ENCODE results near the gene REST. TPM values are rescaled to one million over a fixed set of nuclear protein-coding genes. Genes with fewer than 3 reads are reported as not detected.

Gene REST
- total RNA-seq, 1 donor from 2014 or later: 24.1 TPM

GRCh38 chr4:56870946-56871345 lies 36.8 kb upstream of the REST start:
- no peaks in the 10 kb centered on the region for H3K36me3 ChIP-seq

GRCh38 chr4:56871371-56871866 lies 36.3 kb upstream of the REST start:
- Histone ChIP-seq H3K27ac (replicated peaks) (no peak overlapping the region), H3K4me1 (peaks cover 11% of the 10 kb centered on the region), H3K36me3 (no peaks in the 10 kb centered on the region), H3K9me3 (replicated peaks) (no peaks in the 10 kb centered on the region), H3K4me3 (no peak overlapping the region), H3K27me3 (ENCODE audit: low read depth) (no peaks in the 10 kb centered on the region)
- no peak for DNase-seq
- intact Hi-C loops (cut with micrococcal nuclease): no loop called here
- TF ChIP-seq, protein P1, sequence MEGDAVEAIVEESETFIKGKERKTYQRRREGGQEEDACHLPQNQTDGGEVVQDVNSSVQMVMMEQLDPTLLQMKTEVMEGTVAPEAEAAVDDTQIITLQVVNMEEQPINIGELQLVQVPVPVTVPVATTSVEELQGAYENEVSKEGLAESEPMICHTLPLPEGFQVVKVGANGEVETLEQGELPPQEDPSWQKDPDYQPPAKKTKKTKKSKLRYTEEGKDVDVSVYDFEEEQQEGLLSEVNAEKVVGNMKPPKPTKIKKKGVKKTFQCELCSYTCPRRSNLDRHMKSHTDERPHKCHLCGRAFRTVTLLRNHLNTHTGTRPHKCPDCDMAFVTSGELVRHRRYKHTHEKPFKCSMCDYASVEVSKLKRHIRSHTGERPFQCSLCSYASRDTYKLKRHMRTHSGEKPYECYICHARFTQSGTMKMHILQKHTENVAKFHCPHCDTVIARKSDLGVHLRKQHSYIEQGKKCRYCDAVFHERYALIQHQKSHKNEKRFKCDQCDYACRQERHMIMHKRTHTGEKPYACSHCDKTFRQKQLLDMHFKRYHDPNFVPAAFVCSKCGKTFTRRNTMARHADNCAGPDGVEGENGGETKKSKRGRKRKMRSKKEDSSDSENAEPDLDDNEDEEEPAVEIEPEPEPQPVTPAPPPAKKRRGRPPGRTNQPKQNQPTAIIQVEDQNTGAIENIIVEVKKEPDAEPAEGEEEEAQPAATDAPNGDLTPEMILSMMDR (IDR thresholded peaks at IDR 0.05; ENCODE audit: borderline replicate concordance): no peak

More at GRCh38 chr4:56870946-56871345, 36.8 kb upstream of the REST start:
- DNase-seq: no peak
- Histone ChIP-seq H3K4me3 (no peak overlapping the region), H3K27ac (replicated peaks) (no peak overlapping the region), H3K27me3 (ENCODE audit: low read depth) (no peaks in the 10 kb centered on the region), H3K9me3 (replicated peaks) (no peaks in the 10 kb centered on the region), H3K4me1 (peaks cover 11% of the 10 kb centered on the region)
- intact Hi-C loops (cut with micrococcal nuclease): no loop called here
- TF ChIP-seq, protein P1 (IDR thresholded peaks at IDR 0.05; ENCODE audit: borderline replicate concordance): no peak

DNA sequence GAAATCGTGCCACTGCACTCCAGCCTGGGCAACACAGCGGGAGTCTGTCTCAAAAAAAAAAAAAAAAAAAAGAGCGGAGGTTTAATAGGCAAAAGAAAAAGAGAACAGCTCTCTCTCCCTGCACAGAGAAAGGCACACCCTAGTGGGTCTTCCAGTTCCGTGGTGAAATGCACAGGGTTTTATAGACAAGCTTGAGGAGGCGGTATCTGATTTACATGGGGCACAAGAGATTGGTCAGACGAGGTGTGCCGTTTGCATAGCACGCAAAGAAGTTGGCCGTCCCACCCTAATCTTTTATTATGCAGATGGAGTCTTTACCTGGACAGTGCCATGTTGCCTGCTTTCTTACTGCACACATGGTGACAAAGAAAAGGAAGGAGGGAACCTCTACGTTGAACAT lies 33.5 kb upstream of the REST start:
- TF ChIP-seq, protein P1 (IDR thresholded peaks at IDR 0.05; ENCODE audit: borderline replicate concordance): no peak

GRCh38 chr4:56874923-56875322 lies 32.8 kb upstream of the REST start:
- Histone ChIP-seq H3K27ac (replicated peaks) (no peak overlapping the region), H3K9me3 (replicated peaks) (no peaks in the 10 kb centered on the region), H3K27me3 (ENCODE audit: low read depth) (no peaks in the 10 kb centered on the region), H3K4me3 (no peak overlapping the region), H3K4me1 (peaks cover 11% of the 10 kb centered on the region), H3K36me3 (no peaks in the 10 kb centered on the region)
- no peak for DNase-seq
- intact Hi-C loops (cut with micrococcal nuclease): no loop called here
- TF ChIP-seq, protein P1 (IDR thresholded peaks at IDR 0.05; ENCODE audit: borderline replicate concordance): no peak

More for the DNA sequence above, 33.5 kb upstream of the REST start:
- Histone ChIP-seq H3K36me3 (no peaks in the 10 kb centered on the region), H3K4me3 (no peak overlapping the region), H3K27ac (replicated peaks) (no peak overlapping the region), H3K4me1 (peaks cover 11% of the 10 kb centered on the region), H3K9me3 (replicated peaks) (no peaks in the 10 kb centered on the region), H3K27me3 (ENCODE audit: low read depth) (no peaks in the 10 kb centered on the region)
- intact Hi-C loops (cut with micrococcal nuclease): no loop called here
- DNase-seq: no peak

GRCh38 chr4:56876264-56876663 lies 31.4 kb upstream of the REST start:
- DNase-seq: no peak
- no peaks in the 10 kb centered on the region for H3K9me3 ChIP-seq (replicated peaks)
- intact Hi-C loops (cut with micrococcal nuclease): no loop called here
- H3K4me1 ChIP-seq: peaks cover 5% of the 10 kb centered on the region
- H3K36me3 ChIP-seq: no peaks in the 10 kb centered on the region
- TF ChIP-seq, protein P1 (IDR thresholded peaks at IDR 0.05; ENCODE audit: borderline replicate concordance): no peak
- no peak overlapping the region for H3K27ac ChIP-seq (replicated peaks)
- H3K27me3 ChIP-seq (ENCODE audit: low read depth): no peaks in the 10 kb centered on the region
- no peak overlapping the region for H3K4me3 ChIP-seq

All from left ventricle myocardium inferior (tissue), 1 donor.